ENCODE data around the gene NACC2. TPM values are rescaled to one million over a fixed set of nuclear protein-coding genes. Genes with fewer than 3 reads are reported as not detected.
A peak's percentile ranks its signal among the peaks of the same experiment; 100 is the strongest.

The NACC2 gene
- total RNA-seq, 4 donors from 2014 or later, result 93.8 to 192 (median 142) TPM

DNA sequence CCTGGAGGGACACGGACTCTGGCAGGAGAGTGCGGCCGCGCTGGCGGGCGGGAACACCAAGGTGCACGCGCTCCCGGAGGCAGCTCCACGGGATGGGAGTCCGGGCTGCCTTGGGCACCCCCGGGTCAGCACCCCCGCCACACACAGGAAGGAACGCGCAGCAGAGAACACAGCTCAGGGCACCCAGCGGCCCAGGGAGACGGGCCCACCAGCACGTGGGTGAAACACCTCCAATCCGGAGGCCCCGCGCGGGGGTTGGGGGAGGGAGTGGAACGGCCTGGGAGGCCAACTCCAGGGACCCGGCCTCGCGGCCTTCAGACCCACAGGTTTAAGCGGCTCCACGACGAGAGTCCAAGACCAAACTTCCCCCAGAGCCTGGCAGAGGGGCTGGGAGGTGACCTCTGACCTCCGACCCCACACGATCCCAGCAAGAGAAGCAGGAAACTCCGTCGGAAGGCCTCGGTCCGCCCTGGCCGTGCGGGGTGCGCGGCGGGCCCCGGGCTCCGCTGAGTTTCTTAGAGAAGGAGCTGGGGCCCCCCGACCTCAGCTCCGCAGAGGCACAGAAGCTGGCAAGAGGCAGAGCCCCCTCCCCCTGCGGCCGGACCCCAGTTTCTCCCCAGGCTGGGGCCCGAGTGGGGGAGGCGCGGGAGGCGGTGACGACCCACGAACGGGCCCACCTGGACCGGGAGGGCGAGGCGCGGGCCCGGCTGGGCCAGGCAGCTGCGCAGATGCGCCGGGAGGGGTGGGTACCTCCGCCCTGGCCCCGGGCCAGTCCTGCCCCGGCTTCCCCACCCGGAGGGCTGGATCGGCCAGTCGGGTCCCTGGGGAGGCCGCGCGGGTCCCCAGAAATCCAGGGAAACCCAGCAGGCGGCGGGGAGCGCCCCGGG is 851 bp downstream of the NACC2 start:
- Histone ChIP-seq H3K27me3 (no peaks in the 10 kb centered on the region), H3K4me1 (peaks cover 63 to 77% (median 71%) of the 10 kb centered on the region in 4 donors), H3K4me3 (peak overlapping the region; percentile 75 to 92 (median 82)), H3K9me3 (no peaks in the 10 kb centered on the region), H3K36me3 (peaks cover 0 to 9% (median 3%) of the 10 kb centered on the region in 4 donors), H3K27ac (replicated peaks in 1 of 4) (peak overlapping the region; percentile 85 to 99 (median 94))
- WGBS, result 2% methylated on average over 25 of the region's 74 CpGs
- TF ChIP-seq EP300 (IDR thresholded peaks at IDR 0.05) (no peak), POLR2A (IDR thresholded peaks at IDR 0.05; ENCODE audit: low read depth) (peak; percentile 56), POLR2AphosphoS5 (IDR thresholded peaks at IDR 0.05) (peak; percentile 80)
- TF ChIP-seq, protein P1, sequence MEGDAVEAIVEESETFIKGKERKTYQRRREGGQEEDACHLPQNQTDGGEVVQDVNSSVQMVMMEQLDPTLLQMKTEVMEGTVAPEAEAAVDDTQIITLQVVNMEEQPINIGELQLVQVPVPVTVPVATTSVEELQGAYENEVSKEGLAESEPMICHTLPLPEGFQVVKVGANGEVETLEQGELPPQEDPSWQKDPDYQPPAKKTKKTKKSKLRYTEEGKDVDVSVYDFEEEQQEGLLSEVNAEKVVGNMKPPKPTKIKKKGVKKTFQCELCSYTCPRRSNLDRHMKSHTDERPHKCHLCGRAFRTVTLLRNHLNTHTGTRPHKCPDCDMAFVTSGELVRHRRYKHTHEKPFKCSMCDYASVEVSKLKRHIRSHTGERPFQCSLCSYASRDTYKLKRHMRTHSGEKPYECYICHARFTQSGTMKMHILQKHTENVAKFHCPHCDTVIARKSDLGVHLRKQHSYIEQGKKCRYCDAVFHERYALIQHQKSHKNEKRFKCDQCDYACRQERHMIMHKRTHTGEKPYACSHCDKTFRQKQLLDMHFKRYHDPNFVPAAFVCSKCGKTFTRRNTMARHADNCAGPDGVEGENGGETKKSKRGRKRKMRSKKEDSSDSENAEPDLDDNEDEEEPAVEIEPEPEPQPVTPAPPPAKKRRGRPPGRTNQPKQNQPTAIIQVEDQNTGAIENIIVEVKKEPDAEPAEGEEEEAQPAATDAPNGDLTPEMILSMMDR (IDR thresholded peaks at IDR 0.05), result peak in 2 of 3 experiments; percentile 25 to 29
- DNase-seq (ENCODE audit: extremely low spot score), result peak; percentile 94
- intact Hi-C loops (cut with DNase I), result no loop called here

DNA sequence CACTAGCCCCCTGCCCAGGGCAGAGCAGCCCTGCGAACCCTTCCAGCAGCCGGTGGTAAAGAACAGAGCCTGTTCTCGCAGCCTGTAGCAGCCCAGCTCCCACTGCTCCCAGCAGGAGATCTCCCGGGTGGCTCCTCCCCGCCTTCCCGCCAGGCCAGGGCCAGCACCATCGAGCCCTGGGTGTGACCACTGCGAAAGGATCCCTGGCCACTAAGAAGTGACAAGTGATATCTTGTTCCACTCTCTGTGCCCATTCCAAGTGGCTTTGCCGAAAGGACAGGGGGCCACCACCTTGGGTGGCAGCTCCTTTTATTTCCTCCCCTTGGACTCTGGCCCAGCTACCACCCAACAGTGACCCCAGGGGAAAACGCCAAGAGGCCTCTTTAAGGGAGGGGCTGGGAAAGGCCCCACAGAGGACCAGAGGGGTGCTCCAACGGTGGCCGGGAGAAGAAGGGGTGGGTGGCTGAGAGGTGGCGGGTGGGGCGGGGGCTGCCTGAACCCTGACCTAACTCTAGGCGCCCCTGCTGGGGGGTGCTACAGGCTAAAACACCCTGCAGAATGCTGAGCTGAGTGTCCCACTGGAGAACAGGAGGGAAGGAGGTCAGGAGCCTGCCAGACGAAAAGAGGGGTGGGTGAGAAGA is 1.6 kb downstream of the NACC2 start:
- Histone ChIP-seq H3K36me3 (peaks cover 0 to 9% (median 3%) of the 10 kb centered on the region in 4 donors), H3K27me3 (no peaks in the 10 kb centered on the region), H3K9me3 (no peaks in the 10 kb centered on the region), H3K4me1 (peaks cover 63 to 77% (median 71%) of the 10 kb centered on the region in 4 donors), H3K27ac (replicated peaks in 1 of 4) (peak overlapping the region; percentile 85 to 99 (median 94)), H3K4me3 (peak overlapping the region; percentile 75 to 92 (median 82))
- 37% methylated on average over 11 of the region's 16 CpGs for WGBS
- DNase-seq (ENCODE audit: extremely low spot score), result no peak
- intact Hi-C loops (cut with DNase I), result no loop called here
- TF ChIP-seq EP300 (IDR thresholded peaks at IDR 0.05) (no peak), POLR2AphosphoS5 (IDR thresholded peaks at IDR 0.05) (no peak), POLR2A (IDR thresholded peaks at IDR 0.05; ENCODE audit: low read depth) (no peak)
- TF ChIP-seq, protein P1 (IDR thresholded peaks at IDR 0.05), result no peak

DNA sequence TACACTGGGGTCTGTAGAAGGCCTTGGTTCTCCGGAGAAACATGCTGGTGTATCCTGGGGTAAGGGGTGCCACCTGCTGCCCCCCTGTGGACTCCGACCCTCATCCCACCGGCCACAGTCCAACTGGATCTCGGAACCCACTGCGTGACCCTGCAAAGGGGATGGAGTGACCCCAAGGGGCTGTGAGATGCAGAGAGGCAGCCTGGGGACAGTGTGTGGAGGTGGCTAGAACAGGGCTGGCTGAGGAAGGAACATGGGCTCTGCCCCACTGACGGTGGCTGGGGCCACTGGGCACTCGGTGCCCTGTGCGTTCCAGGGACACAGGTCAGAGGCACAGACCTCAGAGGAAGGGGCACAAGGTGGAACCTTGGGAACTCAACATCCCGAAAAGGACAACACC is 2.3 kb downstream of the NACC2 start:
- no peaks in the 10 kb centered on the region for H3K9me3 ChIP-seq
- no peak for DNase-seq (ENCODE audit: extremely low spot score)
- H3K4me1 ChIP-seq, result peaks cover 70 to 79% (median 77%) of the 10 kb centered on the region in 4 donors
- H3K4me3 ChIP-seq, result peak overlapping the region; percentile 75 to 92 (median 82)
- intact Hi-C loops (cut with DNase I), result no loop called here
- WGBS, result 31% methylated on average over 6 of the region's 9 CpGs
- TF ChIP-seq EP300 (IDR thresholded peaks at IDR 0.05) (no peak), POLR2AphosphoS5 (IDR thresholded peaks at IDR 0.05) (no peak), POLR2A (IDR thresholded peaks at IDR 0.05; ENCODE audit: low read depth) (no peak)
- TF ChIP-seq, protein P1 (IDR thresholded peaks at IDR 0.05), result no peak
- H3K27ac ChIP-seq (replicated peaks in 1 of 4), result peak overlapping the region; percentile 85 to 99 (median 94)
- H3K36me3 ChIP-seq, result peaks cover 0 to 9% (median 3%) of the 10 kb centered on the region in 4 donors
- no peaks in the 10 kb centered on the region for H3K27me3 ChIP-seq

DNA sequence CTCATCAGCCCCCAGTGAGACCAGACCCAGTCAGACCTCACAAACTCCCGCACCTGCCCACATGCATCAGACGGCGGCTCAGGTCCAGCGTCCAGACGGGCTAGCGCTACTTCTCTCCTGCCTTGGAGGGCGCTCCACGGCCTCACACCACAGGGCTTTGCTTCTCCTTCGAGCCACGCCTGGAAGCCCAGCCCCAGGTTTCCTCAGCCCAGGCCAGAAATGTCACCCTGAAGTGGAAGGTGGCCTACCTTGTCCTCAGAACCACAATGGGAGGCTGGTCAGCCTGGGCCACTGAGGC is 2.8 kb downstream of the NACC2 start:
- Histone ChIP-seq H3K27me3 (no peaks in the 10 kb centered on the region), H3K4me1 (peaks cover 74 to 84% (median 82%) of the 10 kb centered on the region in 4 donors), H3K4me3 (peak overlapping the region; percentile 75 to 92 (median 82)), H3K9me3 (no peaks in the 10 kb centered on the region), H3K27ac (replicated peaks in 1 of 4) (peak overlapping the region; percentile 85 to 99 (median 94)), H3K36me3 (peaks cover 0 to 9% (median 3%) of the 10 kb centered on the region in 4 donors)
- DNase-seq (ENCODE audit: extremely low spot score), result no peak
- TF ChIP-seq POLR2A (IDR thresholded peaks at IDR 0.05; ENCODE audit: low read depth) (no peak), EP300 (IDR thresholded peaks at IDR 0.05) (no peak)
- WGBS, result 80% methylated on average over 4 of the region's 10 CpGs
- intact Hi-C loops (cut with DNase I), result no loop called here

All from esophagus muscularis mucosa (tissue), 4 donors.